Activated CD8-positive, alpha-beta T cell treated with anti-CD3 and anti-CD28 coated beads, Interleukin-2, amount 10 ng/mL, durations not matched to agents 7 days and 5 days (primary cell): Measurements from ENCODE around the gene FRMPD4. TPM values are rescaled to one million over a fixed set of nuclear protein-coding genes. Genes with fewer than 3 reads are reported as not detected.

Experiments used
- ATAC-seq: fragments of 150-1000 bp; cut with Tn5 transposase; one replicate; pipeline ENCODE4 v1.10.0; 2021; ENCODE audit warnings: moderate library complexity
- CTCF ChIA-PET: fragments of 350-600 bp; sonication (Branson Sonifier 250); formaldehyde crosslinking; loops from one replicate; lab custom pipeline; 2021; ENCODE audit warnings: antibody characterized with exemption; lab: Charles Lee
- POLR2A ChIA-PET: fragments of 350-600 bp; sonication (Branson Sonifier 250); formaldehyde crosslinking; loops from one replicate; lab custom pipeline; 2021; ENCODE audit warnings: antibody characterized with exemption; lab: Charles Lee
- DNase-seq: peaks from one replicate; pipeline ENCODE4 v3.0.0-alpha.2; 2020
- H3K27ac Mint-ChIP-seq: one replicate; pipeline ENCODE4 v1.8.0; 2021; ENCODE audit warnings: mild to moderate bottlenecking, mixed read lengths
- H3K27me3 Mint-ChIP-seq: one replicate; pipeline ENCODE4 v1.8.0; 2021; ENCODE audit warnings: low read depth, mixed read lengths
- H3K36me3 Mint-ChIP-seq: one replicate; pipeline ENCODE4 v1.8.0; 2021; ENCODE audit warnings: low read depth, mixed read lengths
- H3K4me1 Mint-ChIP-seq: one replicate; pipeline ENCODE4 v1.8.0; 2021; ENCODE audit warnings: low read depth, mixed read lengths
- H3K4me3 Mint-ChIP-seq: one replicate; pipeline ENCODE4 v1.8.0; 2021; ENCODE audit warnings: mild to moderate bottlenecking, mixed read lengths
- H3K9me3 Mint-ChIP-seq: one replicate; pipeline ENCODE4 v1.8.0; 2022; ENCODE audit warnings: mixed read lengths; ENCODE audit not compliant: insufficient read depth
- total RNA-seq, 2 experiments: library from RNA; stranded (reverse); gene quantifications; one replicate each; pipeline ENCODE4 v1.2.3, GENCODE V29; 2021

Gene FRMPD4
- total RNA-seq, 2 experiments from 2014 or later: not detected

DNA sequence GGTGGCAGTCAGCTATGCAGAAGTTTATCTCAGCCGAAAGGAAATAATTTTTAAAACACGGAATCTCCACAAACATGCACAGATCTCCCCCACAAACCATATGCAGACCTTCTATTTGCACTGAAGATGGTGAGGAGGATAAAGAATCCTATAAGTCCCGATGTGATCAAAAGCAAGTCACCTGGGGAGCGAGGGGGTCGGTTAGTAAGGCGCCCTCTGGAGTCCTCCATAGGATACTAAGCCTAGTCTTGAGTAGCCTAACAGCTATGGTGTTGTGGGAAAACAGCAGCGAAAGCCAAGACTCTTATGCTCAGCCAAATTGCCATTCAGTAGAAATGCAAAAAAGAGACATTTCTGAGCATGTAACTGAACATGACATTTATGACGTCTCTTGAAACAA is 210.9 kb downstream of the FRMPD4 start:
- POLR2A ChIA-PET: no interaction called here
- no peak for ATAC-seq
- no peak for DNase-seq
- Mint-ChIP-seq H3K4me3 (no peak overlapping the region), H3K4me1 (no peaks in the 10 kb centered on the region), H3K27me3 (no peaks in the 10 kb centered on the region), H3K9me3 (no peaks in the 10 kb centered on the region), H3K27ac (no peak overlapping the region), H3K36me3 (no peaks in the 10 kb centered on the region)
- CTCF ChIA-PET: no interaction called here

DNA sequence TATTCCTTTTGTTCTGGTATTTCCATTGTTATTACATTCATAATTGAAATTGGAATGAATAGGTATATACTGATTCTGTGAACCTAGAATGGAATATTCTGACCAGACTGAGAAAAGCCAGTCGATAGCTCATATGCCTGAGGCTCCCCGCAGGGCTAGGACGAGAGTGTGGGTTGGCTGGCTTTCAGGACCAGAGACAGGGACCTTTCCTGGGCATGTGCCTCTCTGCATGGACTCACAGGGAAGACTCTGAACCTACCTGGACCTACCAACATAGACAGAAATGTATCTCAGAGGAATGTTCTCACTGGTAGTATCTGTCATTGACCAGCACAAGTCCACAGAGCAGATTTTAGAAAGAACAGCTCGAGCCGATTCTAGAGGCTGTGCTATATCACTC is 214.6 kb downstream of the FRMPD4 start:
- ATAC-seq (no peak), DNase-seq (no peak)
- Mint-ChIP-seq H3K9me3 (no peaks in the 10 kb centered on the region), H3K4me1 (no peaks in the 10 kb centered on the region), H3K36me3 (no peaks in the 10 kb centered on the region), H3K4me3 (no peak overlapping the region), H3K27ac (no peak overlapping the region), H3K27me3 (no peaks in the 10 kb centered on the region)
- CTCF ChIA-PET: no interaction called here
- POLR2A ChIA-PET: no interaction called here

DNA sequence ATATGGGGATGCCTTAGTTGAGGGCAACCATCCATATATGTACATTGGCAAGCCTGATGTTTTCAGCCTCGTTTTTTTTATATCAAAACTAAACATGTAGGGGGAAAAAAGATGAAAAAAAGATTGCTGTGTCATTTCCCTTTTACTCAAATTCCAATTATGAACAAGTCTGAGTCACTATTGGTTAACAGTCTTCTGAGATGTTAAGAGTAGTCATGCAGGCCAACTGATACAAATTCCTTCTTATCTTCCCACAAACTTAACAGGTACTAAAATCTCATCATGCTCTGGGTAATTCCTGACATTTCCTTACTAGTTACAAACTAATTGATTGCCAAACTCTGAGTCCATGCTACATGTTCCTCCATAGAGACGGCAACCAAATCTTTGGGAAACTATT is 222.1 kb downstream of the FRMPD4 start:
- H3K4me1 Mint-ChIP-seq: no peaks in the 10 kb centered on the region
- no peak for ATAC-seq
- DNase-seq: no peak
- H3K27me3 Mint-ChIP-seq: no peaks in the 10 kb centered on the region
- no peak overlapping the region for H3K27ac Mint-ChIP-seq
- ChIA-PET POLR2A (no interaction called here), CTCF (no interaction called here)
- no peak overlapping the region for H3K4me3 Mint-ChIP-seq
- no peaks in the 10 kb centered on the region for H3K9me3 Mint-ChIP-seq
- H3K36me3 Mint-ChIP-seq: no peaks in the 10 kb centered on the region

DNA sequence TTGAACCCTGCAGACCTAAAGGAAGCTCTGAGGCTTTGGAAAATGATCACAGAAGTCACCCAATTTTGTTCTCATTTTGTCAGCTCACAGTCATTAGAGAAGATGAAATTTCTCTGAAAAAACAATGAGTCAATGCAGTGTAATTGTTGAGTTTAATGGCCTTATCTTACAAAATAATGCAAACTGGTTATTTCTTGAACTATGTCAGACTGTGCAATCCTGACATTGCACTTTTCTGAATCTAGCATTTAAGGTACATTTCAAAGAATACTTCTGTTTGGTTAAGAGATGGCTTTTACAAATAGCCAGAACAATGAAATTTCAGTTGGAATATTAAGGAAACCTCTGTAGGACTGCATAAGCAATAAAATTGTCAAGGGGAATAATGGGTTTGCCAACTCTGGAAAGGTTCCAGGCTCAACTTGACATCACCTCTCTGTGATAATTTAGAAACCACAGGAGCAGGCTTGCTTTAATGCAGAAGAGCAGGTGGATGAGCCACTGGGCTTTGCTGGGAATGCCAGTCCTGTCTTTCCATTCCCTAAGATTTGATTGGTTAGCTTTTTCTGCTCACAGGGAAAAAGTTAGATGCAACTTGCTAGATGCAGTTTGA is 222.8 kb downstream of the FRMPD4 start:
- Mint-ChIP-seq H3K4me3 (no peak overlapping the region), H3K9me3 (no peaks in the 10 kb centered on the region), H3K36me3 (no peaks in the 10 kb centered on the region), H3K4me1 (no peaks in the 10 kb centered on the region), H3K27ac (no peak overlapping the region), H3K27me3 (no peaks in the 10 kb centered on the region)
- CTCF ChIA-PET: no interaction called here
- POLR2A ChIA-PET: no interaction called here
- DNase-seq: no peak
- ATAC-seq: no peak

DNA sequence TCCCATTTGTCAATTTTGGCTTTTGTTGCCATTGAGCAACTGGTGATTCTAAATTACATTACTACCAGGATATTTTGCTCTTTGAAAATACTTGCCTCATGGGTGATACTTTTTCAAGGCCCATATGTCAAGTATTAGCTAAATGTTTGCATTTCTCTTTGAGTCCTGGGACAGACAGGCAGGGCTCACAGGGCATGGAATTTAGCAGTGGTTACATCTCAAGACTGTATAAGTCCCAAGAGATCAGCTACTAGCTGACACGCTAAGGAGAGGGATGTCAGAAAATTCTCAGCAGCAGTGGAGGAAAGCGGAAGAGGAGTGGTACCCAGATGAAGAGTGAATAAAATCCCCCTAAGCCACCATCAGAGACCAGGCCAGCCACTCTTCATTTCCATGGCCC is 224.9 kb downstream of the FRMPD4 start:
- H3K27me3 Mint-ChIP-seq: no peaks in the 10 kb centered on the region
- POLR2A ChIA-PET: no interaction called here
- CTCF ChIA-PET: no interaction called here
- no peak for DNase-seq
- no peak overlapping the region for H3K27ac Mint-ChIP-seq
- H3K4me3 Mint-ChIP-seq: no peak overlapping the region
- no peaks in the 10 kb centered on the region for H3K36me3 Mint-ChIP-seq
- no peak for ATAC-seq
- H3K4me1 Mint-ChIP-seq: no peaks in the 10 kb centered on the region
- no peaks in the 10 kb centered on the region for H3K9me3 Mint-ChIP-seq

DNA sequence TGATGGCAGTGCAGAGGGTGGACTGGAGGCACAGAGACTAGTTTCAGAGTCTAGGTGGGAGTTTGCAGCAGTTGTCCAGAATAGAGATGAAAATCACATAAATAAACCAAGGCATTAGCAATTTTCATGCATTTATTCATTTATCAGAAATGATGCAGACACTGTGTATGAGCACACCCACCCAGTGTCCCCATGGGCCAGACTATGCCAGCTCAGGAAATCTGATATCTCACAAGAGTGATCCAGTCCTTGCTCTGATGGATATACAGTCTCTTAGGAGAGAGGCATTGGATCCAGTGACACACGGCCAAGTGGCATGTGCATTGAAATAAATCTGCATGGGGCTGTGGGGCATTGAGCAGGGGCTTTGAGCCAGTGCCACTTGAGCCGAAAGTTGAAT is 228.2 kb downstream of the FRMPD4 start:
- DNase-seq: no peak
- ChIA-PET CTCF (no interaction called here), POLR2A (no interaction called here)
- no peak for ATAC-seq
- Mint-ChIP-seq H3K9me3 (no peaks in the 10 kb centered on the region), H3K4me3 (no peak overlapping the region), H3K27ac (no peak overlapping the region), H3K4me1 (no peaks in the 10 kb centered on the region), H3K36me3 (no peaks in the 10 kb centered on the region), H3K27me3 (no peaks in the 10 kb centered on the region)

DNA sequence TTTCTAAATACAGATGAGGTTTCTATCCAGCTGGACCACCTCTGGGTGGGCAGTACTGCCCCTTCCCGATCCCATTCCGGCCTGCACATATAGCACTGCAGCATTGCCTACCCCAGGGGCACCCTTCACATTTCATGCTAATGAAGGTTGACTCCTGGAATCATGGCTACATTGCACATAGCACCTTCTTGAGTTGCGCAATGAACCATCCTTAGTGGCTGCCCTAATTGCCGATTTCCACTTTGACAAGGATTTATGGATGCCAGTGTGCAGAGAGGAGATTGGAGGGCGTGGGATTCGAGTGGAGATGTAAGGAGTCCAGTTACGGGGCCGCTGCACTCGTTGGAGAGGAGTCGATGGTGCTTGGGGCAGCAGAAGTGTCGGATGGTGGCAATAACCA is 229.0 kb downstream of the FRMPD4 start:
- Mint-ChIP-seq H3K27ac (no peak overlapping the region), H3K36me3 (no peaks in the 10 kb centered on the region), H3K9me3 (no peaks in the 10 kb centered on the region), H3K27me3 (no peaks in the 10 kb centered on the region), H3K4me3 (no peak overlapping the region), H3K4me1 (no peaks in the 10 kb centered on the region)
- no peak for ATAC-seq
- ChIA-PET POLR2A (no interaction called here), CTCF (no interaction called here)
- no peak for DNase-seq

DNA sequence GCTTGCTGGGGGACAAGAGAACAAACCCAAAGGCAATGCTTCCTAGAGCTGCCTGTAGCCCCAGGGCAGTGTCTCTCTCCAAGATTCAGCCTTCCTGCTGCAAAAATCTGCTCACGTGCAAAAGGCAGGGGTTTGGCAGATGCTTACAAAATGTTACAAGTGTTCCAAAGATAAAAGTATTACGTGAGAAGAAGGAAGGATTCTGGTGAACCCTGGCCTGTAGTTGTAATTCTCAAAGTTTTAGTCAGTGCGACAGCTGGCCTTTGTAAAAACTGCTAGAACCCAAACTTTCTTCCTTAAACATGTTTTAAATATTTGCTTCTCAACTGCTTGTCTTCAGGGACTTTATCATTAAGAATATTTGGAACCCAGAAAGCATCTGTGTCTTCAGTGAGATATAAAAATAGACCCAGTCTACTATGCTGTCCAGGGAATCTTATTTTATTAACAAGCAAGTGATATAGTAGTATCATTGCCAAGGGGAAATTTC is 232.3 kb downstream of the FRMPD4 start:
- ATAC-seq: no peak

DNA sequence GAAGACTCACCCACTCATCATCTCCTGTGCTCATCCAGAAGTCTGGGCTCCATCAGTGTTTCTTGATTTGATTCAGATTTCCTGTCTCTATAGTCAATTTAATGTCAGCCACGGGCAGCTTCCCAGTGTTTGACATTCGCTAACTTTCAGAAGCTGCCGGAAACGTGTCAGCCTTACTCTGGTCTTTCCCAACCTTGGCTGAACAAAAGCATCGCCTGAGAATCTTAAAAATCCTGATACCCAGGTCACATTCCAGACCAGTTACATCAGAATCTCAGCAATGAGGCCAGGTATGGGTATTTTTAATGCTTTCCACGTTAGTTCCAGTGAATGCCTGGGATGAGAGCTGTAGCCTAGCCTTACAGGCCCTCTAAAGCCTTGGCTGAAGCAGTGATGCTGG is 233.8 kb downstream of the FRMPD4 start:
- H3K36me3 Mint-ChIP-seq: no peaks in the 10 kb centered on the region
- no peaks in the 10 kb centered on the region for H3K27me3 Mint-ChIP-seq
- DNase-seq (no peak), ATAC-seq (no peak)
- H3K4me1 Mint-ChIP-seq: no peaks in the 10 kb centered on the region
- no peak overlapping the region for H3K4me3 Mint-ChIP-seq
- ChIA-PET POLR2A (no interaction called here), CTCF (no interaction called here)
- H3K9me3 Mint-ChIP-seq: no peaks in the 10 kb centered on the region
- no peak overlapping the region for H3K27ac Mint-ChIP-seq

More for the DNA sequence above, 232.3 kb downstream of the FRMPD4 start:
- no peaks in the 10 kb centered on the region for H3K9me3 Mint-ChIP-seq
- no peaks in the 10 kb centered on the region for H3K27me3 Mint-ChIP-seq
- no peak overlapping the region for H3K4me3 Mint-ChIP-seq
- H3K4me1 Mint-ChIP-seq: no peaks in the 10 kb centered on the region
- no peak overlapping the region for H3K27ac Mint-ChIP-seq
- ChIA-PET POLR2A (no interaction called here), CTCF (no interaction called here)
- no peak for DNase-seq
- no peaks in the 10 kb centered on the region for H3K36me3 Mint-ChIP-seq

DNA sequence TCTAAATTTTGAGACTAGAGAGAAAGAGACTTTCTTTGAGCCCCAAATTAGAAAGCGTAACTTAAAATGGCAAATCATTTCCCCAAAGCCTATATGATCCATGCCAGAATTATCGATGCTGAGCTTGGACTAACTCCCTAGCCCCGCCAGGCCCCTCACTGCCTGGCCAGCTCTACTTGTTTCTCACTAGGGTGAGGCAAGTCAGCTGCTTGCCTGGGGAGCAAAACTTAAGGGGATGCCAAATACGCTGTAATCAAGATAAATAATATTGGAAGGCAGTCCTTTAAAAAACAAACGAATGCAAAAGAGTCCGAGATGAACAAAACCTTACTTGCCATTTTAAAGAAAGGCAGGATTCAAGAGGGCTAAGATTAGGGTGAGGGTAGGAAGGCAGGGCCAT is 236.0 kb downstream of the FRMPD4 start:
- H3K4me3 Mint-ChIP-seq: no peak overlapping the region
- no peak for ATAC-seq
- no peaks in the 10 kb centered on the region for H3K4me1 Mint-ChIP-seq

DNA sequence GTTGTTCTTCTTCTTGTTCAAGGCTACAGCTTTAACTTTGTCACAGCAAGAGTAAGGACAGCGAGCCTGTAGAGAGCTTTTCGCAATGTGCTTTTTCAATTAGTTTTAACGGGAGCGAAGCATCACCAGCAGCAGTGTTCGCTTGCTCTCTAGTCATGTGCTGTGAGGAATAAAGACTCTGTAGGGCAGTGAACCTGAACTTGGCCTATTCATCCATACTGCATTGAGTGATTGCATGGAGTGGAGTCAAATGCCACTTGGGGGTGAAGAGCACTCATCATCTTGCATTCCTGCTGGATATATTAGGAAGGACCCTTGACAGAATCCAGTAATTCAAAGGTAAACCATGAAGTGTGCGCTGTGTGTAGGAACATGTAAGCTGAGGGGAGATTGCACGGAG is 240.0 kb downstream of the FRMPD4 start:
- ATAC-seq: no peak
- H3K36me3 Mint-ChIP-seq: no peaks in the 10 kb centered on the region
- H3K9me3 Mint-ChIP-seq: no peaks in the 10 kb centered on the region
- CTCF ChIA-PET: no interaction called here
- H3K27ac Mint-ChIP-seq: no peak overlapping the region
- H3K4me3 Mint-ChIP-seq: no peak overlapping the region
- no peaks in the 10 kb centered on the region for H3K4me1 Mint-ChIP-seq
- H3K27me3 Mint-ChIP-seq: no peaks in the 10 kb centered on the region
- POLR2A ChIA-PET: no interaction called here
- no peak for DNase-seq

More for the DNA sequence above, 236.0 kb downstream of the FRMPD4 start:
- H3K27me3 Mint-ChIP-seq: no peaks in the 10 kb centered on the region
- no peak overlapping the region for H3K27ac Mint-ChIP-seq
- POLR2A ChIA-PET: no interaction called here
- no peak for DNase-seq
- CTCF ChIA-PET: no interaction called here
- no peaks in the 10 kb centered on the region for H3K9me3 Mint-ChIP-seq
- no peaks in the 10 kb centered on the region for H3K36me3 Mint-ChIP-seq

DNA sequence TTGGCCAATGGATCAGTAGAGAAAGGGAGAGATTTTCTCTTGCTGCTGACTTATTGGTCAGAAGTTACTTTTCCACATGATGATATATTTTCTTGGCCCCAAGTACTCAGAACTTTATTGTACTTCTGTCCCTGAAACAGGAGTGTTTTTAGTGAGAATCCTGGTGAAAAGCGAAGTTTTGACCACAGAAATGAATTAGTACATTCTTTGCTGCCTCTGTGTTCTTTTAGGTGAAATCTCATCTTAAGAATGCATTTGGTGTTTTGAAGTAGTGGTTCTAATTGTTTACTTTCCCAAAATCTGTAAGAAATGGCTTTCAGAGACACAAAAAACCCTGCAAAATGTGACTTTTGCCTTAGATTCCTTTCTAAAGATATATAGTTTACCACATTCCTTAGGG is 240.4 kb downstream of the FRMPD4 start:
- no peaks in the 10 kb centered on the region for H3K9me3 Mint-ChIP-seq
- ATAC-seq: no peak

DNA sequence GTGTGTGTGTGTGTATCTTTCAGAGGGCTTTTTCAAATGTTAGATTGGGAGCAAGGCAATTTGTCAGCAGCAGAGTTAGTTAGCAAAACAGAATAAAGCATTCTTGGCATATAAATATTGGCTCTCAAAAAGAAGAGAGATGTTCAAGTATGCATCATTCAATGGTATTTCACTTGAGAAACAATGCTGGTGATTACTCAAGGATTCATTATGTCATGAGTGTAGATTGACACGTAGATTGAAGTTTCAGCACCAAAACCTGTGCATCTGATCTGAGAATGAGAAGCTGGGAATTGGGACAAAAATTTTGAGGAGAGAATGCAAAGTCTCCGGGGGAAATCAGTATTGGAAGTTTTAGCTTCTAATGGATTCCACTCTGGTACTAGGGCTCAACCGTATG is 241.4 kb downstream of the FRMPD4 start:
- no peaks in the 10 kb centered on the region for H3K9me3 Mint-ChIP-seq
- ChIA-PET POLR2A (no interaction called here), CTCF (no interaction called here)
- H3K36me3 Mint-ChIP-seq: no peaks in the 10 kb centered on the region
- no peaks in the 10 kb centered on the region for H3K4me1 Mint-ChIP-seq
- ATAC-seq (no peak), DNase-seq (no peak)
- H3K27me3 Mint-ChIP-seq: no peaks in the 10 kb centered on the region
- H3K4me3 Mint-ChIP-seq: no peak overlapping the region
- no peak overlapping the region for H3K27ac Mint-ChIP-seq

More for the DNA sequence above, 240.4 kb downstream of the FRMPD4 start:
- POLR2A ChIA-PET: no interaction called here
- Mint-ChIP-seq H3K4me3 (no peak overlapping the region), H3K36me3 (no peaks in the 10 kb centered on the region), H3K4me1 (no peaks in the 10 kb centered on the region), H3K27me3 (no peaks in the 10 kb centered on the region), H3K27ac (no peak overlapping the region)
- no peak for DNase-seq
- CTCF ChIA-PET: no interaction called here
